ENCODE data around the gene ANKUB1. TPM values are rescaled to one million over a fixed set of nuclear protein-coding genes. Genes with fewer than 3 reads are reported as not detected.
A peak's percentile ranks its signal among the peaks of the same experiment; 100 is the strongest.
"Not testable (repeated sequence)": the region's sequence is repeated elsewhere in the genome, so short reads cannot be mapped to it uniquely, and the experiment has no call there.

Gene ANKUB1, protein sequence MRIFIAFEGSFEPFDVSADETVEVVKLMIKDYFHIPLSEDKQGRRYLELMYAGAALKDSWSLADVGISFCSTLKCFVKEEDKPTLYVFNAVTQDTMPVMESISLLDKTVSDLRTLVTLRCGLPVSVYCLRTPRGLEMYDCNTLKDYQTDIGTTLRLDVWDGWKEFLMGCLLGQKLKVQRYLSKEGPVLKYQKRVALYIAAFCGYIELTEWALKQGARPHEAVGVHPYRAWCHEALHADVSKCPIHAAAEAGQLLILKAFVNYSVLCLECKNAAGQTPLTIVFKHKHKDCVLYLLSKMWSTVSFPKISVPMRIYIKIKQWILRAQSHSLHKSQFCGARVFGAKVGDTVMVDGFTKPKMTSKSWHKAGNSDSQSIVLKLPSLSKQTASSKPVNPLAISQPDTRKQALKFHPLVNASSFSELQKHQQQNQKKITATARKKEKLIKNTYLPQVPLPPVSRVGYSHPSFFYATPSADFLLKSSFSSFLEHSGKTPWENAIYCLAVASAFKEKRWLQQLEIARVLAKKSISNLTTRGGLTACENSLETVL
- not detected for total RNA-seq

- DNase-seq (ENCODE audit: low spot score) = no peak
Observed at GRCh38 chr3:149792452-149793270, at the start of gene ANKUB1. ANKUB1 (minus strand) TSS chr3:149792554; CDS start chr3:149792366, 188 bp downstream.

- no peak for DNase-seq (ENCODE audit: low spot score)
Observed at GRCh38 chr3:149839896-149840295, 47.5 kb upstream of the ANKUB1 start.

DNA sequence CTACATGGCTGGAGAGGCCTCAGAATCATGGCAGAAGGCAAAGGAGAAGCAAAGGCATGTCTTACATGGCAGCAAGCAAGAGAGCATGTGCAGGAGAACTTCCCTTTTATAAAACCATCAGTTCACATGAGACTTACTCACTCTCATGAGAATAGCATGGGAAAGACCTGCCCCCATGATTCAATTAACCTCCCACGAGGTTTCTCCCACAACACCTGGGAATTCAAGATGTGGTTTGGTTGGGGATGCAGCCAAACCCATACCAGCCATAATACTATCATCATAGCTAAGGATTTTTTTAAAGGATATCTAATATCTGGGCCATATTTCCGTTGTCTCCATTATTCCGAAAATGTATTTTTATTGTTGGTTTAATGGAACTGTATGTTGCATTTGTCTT lies 47.1 kb upstream of the ANKUB1 start:
- not testable (repeated sequence) for DNase-seq (ENCODE audit: low spot score)

- DNase-seq (ENCODE audit: low spot score) = not testable (repeated sequence)
Observed at GRCh38 chr3:149838491-149838890, 46.1 kb upstream of the ANKUB1 start.

GRCh38 chr3:149833241-149833640 lies 40.9 kb upstream of the ANKUB1 start:
- DNase-seq (ENCODE audit: low spot score) = no peak

- DNase-seq (ENCODE audit: low spot score) = no peak
Observed at GRCh38 chr3:149832086-149832485, 39.7 kb upstream of the ANKUB1 start.

DNA sequence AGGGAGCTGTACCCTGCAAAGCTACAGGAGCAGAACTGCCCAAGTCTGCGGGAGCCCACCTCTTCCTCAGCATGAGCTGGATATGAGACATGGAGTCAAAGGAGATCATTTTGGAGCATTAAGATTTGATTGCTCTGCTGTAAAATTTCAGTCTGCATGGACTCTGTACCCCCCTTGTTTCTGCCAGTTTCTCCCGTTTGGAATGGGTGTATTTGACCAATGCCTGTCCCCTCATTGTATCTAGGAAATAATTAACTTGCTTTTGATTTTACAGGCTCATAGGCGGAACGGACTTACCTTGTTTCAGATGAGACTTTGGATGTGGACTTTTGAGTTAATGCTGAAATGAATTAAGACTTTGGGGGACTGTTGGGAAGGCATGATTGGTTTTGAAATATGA lies 39.0 kb upstream of the ANKUB1 start:
- no peak for DNase-seq (ENCODE audit: low spot score)

- DNase-seq (ENCODE audit: low spot score) = no peak
Observed at GRCh38 chr3:149830902-149831301, 38.5 kb upstream of the ANKUB1 start.

DNA sequence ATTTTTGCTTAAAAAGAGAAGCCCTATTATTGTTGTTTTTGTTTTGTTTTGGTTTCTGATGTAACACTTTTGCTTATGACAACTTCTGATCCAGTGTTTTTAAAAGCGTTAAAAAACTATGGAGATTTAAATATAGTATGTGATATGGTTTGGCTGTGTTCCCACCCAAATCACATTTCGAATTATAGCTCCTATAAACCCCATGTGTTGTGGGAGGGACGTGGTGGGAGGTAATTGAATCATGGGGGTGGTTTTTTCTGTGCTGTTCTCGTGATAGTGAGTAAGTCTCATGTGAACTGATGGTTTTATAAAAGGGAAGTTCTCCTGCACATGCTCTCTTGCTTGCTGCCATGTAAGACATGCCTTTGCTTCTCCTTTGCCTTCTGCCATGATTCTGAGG lies 37.3 kb upstream of the ANKUB1 start:
- DNase-seq (ENCODE audit: low spot score) = not testable (repeated sequence)

DNA sequence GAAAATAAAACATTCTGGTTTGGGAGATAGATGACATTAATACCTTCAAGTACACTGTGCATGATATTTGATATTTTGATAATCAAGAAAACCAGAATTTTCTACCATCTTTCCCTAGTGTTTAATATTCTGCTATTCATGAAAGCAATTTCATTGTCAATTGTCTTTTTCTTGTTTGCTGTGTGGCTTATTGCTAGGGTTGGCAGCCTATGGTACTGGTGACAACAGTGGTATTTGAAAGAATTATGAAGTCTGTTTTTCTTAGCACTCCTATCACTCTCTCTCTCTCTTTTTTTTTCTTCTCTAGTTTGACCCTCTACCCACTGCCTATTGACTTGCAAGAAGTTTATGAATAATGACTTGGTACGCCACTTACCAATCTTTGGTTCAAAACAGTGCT lies 36.0 kb upstream of the ANKUB1 start:
- no peak for DNase-seq (ENCODE audit: low spot score)

GRCh38 chr3:149826636-149827035 lies 34.3 kb upstream of the ANKUB1 start:
- no peak for DNase-seq (ENCODE audit: low spot score)

- no peak for DNase-seq (ENCODE audit: low spot score)
Observed at GRCh38 chr3:149820183-149820582, 27.8 kb upstream of the ANKUB1 start.

DNA sequence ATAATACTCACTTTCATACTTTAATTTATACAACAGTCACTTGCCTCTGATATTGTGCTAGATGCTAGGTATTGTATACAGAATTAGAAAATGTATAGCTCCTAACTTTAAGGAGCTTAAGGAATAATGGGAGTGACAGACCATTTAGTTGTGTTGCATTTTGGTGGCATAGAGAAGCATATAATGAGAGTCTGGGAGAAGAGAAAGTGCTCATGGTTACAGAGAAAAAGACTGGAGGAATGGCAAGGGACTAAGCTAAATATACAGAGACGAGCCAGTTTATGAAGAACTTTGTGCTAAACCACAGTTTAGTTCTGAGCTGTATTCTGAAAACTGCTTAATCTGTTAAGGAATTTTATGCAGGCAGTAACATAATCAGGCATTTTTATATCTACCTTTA lies 27.1 kb upstream of the ANKUB1 start:
- DNase-seq (ENCODE audit: low spot score) = no peak

DNA sequence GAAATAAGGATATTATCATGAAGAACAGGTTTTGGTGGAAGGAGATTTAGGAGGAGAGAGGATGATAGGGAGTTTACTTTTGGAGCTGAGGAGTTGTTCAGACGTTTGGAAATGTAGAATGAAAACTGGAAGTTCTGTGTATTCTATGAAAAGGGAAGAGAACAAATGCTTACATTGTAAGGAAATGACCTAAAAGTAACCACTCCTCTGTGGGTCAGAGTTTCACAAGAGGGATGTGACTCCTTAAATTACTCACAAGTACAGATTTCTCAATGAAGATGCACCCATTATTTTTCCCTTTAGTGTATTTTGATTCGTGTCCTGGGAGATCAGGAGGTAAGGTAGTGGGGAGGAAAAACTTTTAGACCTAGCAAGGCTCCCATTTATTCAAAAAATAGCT lies 24.6 kb upstream of the ANKUB1 start:
- DNase-seq (ENCODE audit: low spot score) = no peak

DNA sequence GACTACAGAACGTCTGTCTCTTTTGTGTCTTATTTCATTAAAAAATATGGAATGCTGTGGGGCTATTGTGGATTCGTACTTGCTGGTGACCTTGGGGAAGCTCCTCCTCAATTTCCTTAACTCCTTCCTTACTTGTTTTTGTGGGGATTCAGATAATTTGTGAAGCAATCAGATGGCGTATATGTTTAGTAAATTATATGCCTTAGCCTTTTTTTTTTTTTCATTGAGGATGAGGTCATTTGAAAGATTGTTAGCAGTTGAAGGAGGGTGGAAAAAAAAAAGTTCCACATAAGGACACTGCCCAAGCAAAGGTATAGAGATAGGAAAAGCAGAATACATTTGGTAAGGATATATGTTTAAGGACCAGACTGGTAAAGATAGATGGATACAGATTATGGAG lies 24.0 kb upstream of the ANKUB1 start:
- DNase-seq (ENCODE audit: low spot score) = no peak

GRCh38 chr3:149815728-149816127 lies 23.4 kb upstream of the ANKUB1 start:
- no peak for DNase-seq (ENCODE audit: low spot score)

- DNase-seq (ENCODE audit: low spot score) = no peak
Observed at GRCh38 chr3:149815321-149815720, 23.0 kb upstream of the ANKUB1 start.

DNA sequence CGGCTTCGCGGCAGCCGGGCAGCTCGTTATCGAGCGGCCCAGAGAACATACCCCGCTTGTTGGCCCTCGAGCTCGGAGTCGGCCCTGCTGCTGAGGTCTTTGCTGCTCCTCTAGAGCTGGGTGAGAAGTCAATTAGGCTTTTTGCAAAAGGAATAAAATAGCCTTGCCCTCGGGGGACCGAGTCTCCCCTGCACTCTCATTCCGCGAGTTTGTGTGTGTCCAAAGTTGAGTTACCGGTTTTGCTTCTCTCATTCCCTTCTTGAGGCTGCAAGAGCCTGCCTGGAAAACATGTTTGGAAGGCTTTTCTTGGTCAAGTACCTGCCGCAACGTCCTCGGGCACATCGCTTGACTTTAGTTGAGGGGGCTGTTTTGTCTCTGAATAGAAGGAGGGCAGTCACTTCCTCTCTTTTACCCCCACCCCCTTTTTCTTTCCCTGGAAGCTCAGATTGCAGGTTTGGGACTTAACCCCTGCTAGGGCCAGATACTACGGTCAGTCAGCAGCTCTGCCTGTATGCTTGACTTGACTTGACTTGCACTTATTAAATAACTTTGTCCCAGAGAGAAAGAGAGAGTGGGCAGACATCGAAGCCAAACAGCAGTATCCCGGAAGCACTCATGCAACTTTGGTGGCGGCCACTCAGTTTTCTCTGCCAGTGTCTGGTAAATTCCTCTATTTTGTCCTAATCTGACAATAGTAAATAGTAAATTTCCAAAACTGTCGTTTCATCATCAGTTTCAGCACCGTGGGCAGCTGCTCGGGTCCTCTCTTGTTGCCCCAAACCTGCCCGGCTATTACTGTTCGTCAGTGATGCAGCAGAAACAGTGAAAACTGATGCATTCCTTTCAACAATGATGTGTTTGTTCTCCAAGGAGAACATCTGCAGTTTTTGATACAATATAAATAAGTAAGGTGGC lies 21.3 kb upstream of the ANKUB1 start:
- no peak for DNase-seq (ENCODE audit: low spot score)

- peak; percentile 98 for DNase-seq (ENCODE audit: low spot score)
Observed at GRCh38 chr3:149812606-149813366, 20.4 kb upstream of the ANKUB1 start, which contains the start of gene RNF13. RNF13 (plus strand) TSS chr3:149813215; CDS start chr3:149846027, 32,812 bp downstream.

DNA sequence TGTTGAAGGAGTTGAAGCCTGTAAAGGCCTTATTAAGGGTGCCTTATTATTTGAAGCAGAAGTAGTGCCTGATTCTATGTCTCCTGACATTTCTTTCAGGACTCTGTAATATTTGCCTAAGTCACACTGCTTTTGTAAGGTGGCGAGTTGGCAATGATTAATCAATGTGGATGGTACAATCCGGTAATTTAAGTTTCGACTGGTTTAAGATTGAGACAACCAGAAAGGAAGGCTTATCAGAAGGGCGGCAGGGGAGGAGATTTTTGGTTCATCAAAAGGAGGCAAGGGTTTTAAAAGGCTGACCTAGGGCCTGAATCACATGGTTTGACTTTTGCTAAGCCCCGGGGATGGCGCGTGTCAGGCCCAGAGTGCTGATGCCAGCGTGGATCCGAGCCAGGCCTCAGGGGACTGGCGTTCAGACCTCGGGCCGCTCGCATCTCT lies 19.8 kb upstream of the ANKUB1 start:
- DNase-seq (ENCODE audit: low spot score) = no peak

DNA sequence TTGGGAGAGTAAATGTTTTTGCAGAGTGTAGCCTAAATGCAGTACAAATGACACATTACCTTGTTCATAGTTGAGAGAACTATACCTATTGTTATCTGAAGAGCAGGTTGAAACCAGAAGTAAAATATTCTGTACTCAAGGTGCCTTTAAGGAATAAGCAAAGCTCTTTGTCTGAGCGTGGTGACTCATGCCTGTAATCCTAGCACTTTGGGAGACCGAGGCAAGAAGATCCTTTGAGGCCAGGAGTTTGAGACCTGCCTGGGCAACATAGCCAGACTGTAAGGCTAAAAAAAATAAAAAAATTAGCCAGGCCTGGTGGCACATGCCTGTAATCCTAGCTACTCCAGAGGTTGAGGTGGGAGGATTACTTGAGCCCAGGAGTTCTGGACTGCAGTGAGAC lies 18.5 kb upstream of the ANKUB1 start:
- DNase-seq (ENCODE audit: low spot score) = no peak

Data from mucosa of gallbladder (tissue), 1 donor.